HCEC 1CT (cell line): ENCODE results near the gene TMEM125.

Experiments used
- DNase-seq: peaks from one replicate; pipeline ENCODE4 v3.0.0-alpha.2; 2017

The TMEM125 gene

DNA sequence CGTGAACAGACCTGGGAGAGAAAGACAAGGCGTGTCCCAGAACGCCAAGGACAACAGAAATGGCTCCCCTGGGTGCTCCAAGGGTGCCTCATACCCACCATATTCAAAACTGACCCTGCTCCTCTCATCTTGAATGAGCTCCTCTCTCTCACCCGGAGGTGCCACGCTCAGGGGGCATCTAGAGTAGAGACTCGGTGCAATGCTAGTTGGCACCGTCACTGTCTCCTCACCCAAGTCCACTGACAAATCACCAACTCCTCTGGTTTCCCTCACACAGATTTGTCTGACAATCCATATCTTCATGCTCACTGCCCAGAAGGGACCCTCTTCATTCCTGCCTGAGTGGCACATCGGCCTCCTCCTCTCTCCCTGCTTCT lies 5.0 kb downstream of the TMEM125 start:
- no peak for DNase-seq

- DNase-seq: no peak
Observed at GRCh38 chr1:43275826-43276620, 6.2 kb downstream of the TMEM125 start.

GRCh38 chr1:43276673-43277072 lies 6.9 kb downstream of the TMEM125 start:
- no peak for DNase-seq

DNA sequence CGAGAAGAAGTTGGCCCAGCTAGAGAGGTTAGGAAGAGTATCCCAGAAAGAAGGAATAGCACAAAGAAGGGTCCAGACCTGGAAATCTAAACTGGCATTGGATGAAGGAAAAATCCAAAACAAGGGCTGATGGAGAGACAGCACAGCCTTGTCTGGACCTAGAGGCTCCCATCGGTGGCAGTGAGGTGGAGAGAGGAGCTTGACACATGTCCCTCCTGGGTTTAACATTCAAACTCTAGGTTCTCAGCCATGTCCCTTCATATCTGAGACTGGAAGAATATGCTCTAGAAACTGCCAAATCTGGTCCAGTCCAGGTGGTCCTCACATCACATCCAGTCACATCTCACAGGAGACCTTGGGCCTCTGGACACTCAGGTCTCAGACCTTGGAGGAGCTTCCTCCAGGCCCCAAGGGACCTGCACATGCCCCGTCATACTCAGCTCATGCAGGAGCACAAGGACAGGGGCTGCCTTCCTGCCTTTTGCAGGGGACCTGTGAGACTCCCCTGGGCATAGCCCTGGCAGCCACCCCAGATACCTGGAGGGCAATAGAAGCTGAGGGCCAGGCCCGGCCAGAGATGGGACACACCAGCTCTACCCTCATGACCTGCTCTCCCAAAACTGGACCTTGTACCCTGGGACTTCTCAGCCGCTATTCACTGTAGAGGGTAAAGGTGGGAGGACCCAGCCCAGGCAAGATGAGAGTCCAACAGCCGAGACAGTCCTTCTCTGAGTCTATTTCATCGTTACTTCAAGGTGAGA lies 7.5 kb downstream of the TMEM125 start:
- DNase-seq: no peak

DNA sequence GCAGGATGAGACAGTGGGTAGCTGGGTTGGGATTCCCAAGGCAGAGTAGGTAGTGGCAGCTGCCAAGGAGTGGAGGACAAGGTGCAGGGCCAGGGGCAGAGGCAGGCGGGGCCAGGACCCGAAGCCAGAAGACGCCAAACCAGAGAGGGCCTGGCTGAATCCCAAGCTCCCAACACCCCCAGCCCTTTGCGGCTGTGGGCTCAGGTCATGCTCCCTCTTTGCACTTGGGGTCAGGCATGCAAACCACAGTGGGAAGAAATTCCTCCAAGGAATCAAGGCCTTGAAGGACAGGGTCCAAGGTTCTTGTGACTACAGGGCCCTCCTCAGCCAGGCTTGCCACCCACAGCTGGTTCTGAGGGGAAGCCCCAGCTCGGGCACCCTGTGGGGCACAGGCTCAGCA lies 9.4 kb downstream of the TMEM125 start:
- no peak for DNase-seq

GRCh38 chr1:43279666-43280065 lies 9.9 kb downstream of the TMEM125 start:
- no peak for DNase-seq

- no peak for DNase-seq
Observed at GRCh38 chr1:43280692-43281091, 10.9 kb downstream of the TMEM125 start.

- DNase-seq: no peak
Observed at GRCh38 chr1:43282220-43283195, 12.7 kb downstream of the TMEM125 start.

- no peak for DNase-seq
Observed at GRCh38 chr1:43284065-43284464, 14.3 kb downstream of the TMEM125 start.

- DNase-seq: no peak
Observed at GRCh38 chr1:43284546-43285110, 14.8 kb downstream of the TMEM125 start.

- DNase-seq: no peak
Observed at GRCh38 chr1:43285269-43285990, 15.6 kb downstream of the TMEM125 start, which contains the start of gene C1orf210. Gene C1orf210 (minus strand): TSS chr1:43285581. CDS start chr1:43283270, 2,311 bp downstream.

DNA sequence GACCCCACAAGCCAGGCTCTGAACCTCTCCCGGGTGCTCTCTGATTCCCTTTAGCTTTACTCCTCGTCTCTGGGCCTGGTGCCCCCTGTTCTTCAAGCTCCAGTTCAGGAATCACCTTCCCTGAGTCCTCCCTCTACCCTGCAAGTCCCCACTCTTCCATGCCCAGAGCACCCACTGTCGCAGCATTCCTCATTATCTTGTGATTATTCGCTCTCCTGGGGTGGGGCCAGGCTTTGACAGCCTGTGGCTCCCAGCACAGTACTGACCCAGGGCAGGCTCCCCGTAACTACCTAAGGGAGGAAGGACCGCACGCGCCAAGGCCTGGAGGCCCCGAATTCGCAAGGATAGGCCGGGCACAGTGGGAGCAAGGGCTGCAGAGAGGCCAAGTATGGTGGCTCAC lies 16.3 kb downstream of the TMEM125 start:
- no peak for DNase-seq

DNA sequence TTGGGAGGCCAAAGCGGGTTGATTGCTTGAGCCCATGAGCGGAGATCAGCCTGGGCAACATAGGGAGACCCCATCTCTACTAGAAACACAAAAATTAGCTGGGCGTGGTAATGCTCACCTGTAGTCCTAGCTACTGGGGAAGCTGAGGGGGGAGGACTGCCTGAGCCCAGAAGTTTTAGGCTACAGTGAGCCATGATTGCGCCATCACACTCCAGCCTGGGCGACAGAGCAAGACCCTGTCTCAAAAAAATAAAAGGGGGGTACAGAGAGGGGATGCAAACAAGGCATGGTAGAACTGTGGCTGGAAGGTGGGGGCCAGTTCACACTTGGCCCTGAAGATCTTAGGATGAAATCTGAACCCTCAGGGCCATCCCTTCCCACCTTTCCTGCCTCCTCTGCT lies 16.8 kb downstream of the TMEM125 start:
- no peak for DNase-seq

DNA sequence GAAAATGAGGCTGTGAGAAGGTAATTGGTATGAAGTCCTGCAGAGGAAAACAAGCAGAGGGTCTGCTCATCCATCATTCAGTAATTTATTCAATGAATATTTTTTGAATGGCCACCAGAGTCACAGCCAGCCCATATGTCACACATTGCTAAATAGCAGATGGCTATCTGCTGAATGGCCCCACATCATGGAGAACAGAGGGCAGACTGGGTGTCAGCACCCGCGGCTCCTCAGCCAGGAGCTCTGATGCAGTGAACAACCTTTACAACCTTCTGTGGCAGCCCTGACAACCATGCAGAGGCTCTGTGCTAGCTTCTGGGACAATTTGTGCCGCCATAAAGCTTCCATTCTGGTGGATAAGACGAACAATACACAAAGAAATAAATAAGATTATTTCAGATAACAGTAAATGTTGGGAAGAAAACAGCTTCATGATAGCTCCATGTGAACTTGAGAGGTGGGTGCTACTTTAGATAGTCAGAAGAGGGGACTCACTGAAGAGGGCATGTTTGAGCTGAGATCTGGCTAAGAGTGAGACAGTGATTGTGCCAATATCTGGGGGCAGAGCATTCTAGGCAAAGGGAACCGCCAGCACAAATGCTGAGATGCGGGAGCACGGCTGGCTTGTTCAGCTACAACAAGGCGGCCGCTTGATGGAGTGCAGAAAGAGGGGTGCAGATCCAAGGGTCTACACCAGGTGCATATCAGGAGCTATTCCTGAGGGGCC lies 18.4 kb downstream of the TMEM125 start:
- no peak for DNase-seq

- DNase-seq: no peak
Observed at GRCh38 chr1:43288785-43289706, 19.3 kb downstream of the TMEM125 start.

DNA sequence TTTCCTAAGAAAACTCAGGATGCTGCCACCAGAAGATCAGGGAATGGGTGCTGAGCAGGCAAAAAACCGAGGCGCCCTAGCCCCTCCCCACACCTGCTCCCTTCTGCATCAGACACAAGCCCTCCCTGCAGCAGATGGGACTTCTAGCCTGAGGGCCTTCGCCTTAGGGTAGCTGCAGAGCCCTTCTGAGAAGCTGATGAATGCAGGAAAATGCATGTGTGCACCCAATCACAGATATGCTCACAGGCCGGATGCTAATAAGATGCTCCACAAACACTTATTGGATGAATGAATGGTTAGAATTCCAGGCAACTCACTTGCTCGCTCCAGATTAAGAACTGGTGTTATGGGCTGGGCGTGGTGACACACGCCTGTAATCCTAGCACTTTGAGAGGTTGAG lies 22.4 kb downstream of the TMEM125 start:
- no peak for DNase-seq

GRCh38 chr1:43292679-43293078 lies 22.9 kb downstream of the TMEM125 start:
- no peak for DNase-seq

DNA sequence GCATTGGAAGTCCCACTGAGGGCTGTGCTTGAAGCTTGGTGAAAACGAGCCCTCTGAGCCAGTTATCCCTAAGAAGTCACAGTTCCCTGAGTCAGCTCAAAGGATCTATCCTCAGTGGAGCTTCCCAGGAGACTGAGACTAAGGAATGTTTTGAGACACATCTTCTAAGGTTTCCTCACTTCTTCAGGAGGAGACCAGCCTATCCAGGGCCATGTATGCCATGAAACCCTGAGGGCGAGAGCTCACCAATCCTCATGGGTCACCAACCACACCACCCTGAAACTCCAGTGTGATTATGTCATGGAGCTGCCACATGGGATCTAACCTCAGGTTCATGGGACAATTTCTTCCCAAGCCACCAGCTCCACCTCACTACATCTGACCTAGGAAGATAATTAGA lies 23.4 kb downstream of the TMEM125 start:
- DNase-seq: no peak

DNA sequence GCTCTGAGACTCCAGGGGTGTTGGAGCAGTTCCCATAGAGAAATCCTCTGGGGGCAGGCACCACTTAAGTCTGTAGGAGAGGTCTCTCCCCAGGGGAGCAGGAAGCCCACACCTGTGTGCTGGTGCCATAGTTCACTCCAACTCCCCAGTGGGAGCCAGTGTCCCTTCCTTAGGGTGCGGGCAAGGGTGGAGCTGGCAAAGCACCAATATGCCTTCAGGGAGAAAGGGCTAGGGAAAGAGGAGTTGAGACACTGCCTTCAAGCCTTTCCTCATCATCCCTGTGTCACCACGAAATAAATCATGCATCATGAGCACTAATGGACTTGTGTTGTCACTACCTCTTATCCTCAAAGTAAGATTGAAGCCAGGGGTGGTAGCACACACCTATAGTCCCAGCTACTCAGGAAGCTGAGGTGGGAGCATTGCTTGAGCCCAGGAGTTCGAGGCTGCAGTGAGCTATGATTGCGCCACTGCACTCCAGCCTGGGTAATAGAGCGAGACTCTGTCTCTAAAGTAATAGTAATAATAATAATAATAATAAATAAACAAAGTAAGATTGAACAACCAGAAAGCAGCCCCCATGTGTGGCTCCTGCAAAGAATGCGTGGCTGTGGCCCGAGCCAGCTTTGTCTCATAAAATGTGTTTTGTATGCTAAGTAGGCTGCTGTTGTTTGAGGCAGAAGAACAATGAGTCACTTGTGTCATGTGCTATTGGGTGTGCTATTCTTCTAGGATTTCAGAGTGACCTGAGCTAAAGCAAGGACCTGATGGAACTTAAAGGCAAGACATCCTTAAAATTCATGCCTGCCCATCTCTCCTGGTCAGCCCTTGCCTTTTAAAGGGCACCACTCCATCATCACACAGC lies 24.3 kb downstream of the TMEM125 start:
- DNase-seq: peak; percentile 56
